GM10266 (cell line): ENCODE measurements around the gene SNX20.

ENCODE experiments used
- DNase-seq: peaks from one replicate; pipeline ENCODE4 v3.0.0; 2012; ENCODE audit errors: extremely low spot score
- TF ChIP-seq, protein P1 (sequence below): IDR thresholded peaks from 2 replicates; pipeline ENCODE4 v1.5.1; 2012; ENCODE audit warnings: mild to moderate bottlenecking, low read depth; ENCODE audit not compliant: control insufficient read depth, insufficient read depth; ENCODE audit errors: missing control alignments

SNX20 gene

DNA sequence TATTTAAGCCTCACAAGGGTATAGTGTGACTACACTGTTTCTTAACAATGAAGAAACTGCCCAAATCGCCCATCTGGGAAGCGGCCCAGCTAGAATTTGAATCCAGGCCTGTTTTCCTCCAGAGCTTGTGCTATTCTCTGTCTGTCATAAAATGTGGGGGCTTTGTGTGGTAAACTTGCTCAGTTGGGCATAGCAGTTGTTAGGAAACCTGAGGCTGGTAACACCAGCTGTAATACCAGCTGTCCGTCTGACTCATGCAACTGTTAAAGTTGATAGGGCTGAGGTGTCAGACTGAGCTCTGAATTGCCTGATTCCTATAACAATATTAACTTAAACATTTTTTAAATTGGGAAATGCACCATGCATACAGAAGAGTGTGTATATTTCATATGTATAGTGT, 21.6 kb upstream of the SNX20 start:
- no peak for DNase-seq
- TF ChIP-seq, protein P1, sequence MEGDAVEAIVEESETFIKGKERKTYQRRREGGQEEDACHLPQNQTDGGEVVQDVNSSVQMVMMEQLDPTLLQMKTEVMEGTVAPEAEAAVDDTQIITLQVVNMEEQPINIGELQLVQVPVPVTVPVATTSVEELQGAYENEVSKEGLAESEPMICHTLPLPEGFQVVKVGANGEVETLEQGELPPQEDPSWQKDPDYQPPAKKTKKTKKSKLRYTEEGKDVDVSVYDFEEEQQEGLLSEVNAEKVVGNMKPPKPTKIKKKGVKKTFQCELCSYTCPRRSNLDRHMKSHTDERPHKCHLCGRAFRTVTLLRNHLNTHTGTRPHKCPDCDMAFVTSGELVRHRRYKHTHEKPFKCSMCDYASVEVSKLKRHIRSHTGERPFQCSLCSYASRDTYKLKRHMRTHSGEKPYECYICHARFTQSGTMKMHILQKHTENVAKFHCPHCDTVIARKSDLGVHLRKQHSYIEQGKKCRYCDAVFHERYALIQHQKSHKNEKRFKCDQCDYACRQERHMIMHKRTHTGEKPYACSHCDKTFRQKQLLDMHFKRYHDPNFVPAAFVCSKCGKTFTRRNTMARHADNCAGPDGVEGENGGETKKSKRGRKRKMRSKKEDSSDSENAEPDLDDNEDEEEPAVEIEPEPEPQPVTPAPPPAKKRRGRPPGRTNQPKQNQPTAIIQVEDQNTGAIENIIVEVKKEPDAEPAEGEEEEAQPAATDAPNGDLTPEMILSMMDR: no peak

DNA sequence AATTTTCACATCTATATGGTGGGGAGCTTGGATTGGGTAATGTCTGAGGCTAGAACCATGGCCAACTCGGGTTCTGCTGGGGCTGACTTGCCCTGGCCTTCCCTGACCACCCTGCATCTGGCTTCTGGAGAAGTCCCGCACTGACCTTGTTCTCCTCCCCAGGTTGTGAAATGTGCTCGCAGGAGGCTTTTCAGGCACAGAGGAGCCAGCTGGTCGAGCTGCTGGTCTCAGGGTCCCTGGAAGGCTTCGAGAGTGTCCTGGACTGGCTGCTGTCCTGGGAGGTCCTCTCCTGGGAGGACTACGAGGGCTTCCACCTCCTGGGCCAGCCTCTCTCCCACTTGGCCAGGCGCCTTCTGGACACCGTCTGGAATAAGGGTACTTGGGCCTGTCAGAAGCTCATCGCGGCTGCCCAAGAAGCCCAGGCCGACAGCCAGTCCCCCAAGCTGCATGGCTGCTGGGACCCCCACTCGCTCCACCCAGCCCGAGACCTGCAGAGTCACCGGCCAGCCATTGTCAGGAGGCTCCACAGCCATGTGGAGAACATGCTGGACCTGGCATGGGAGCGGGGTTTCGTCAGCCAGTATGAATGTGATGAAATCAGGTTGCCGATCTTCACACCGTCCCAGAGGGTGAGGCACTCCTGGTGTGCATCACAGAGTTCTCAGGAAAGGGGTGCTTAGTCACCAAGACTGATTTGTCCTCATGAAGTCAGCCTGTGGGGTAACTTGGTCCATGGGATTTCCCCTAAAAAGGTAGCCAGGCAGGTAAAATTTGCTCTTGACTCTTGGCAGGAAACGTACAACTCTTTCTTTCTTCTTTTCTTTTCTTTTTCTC, 18.4 kb upstream of the SNX20 start:
- TF ChIP-seq, protein P1: no peak
- no peak for DNase-seq

DNA sequence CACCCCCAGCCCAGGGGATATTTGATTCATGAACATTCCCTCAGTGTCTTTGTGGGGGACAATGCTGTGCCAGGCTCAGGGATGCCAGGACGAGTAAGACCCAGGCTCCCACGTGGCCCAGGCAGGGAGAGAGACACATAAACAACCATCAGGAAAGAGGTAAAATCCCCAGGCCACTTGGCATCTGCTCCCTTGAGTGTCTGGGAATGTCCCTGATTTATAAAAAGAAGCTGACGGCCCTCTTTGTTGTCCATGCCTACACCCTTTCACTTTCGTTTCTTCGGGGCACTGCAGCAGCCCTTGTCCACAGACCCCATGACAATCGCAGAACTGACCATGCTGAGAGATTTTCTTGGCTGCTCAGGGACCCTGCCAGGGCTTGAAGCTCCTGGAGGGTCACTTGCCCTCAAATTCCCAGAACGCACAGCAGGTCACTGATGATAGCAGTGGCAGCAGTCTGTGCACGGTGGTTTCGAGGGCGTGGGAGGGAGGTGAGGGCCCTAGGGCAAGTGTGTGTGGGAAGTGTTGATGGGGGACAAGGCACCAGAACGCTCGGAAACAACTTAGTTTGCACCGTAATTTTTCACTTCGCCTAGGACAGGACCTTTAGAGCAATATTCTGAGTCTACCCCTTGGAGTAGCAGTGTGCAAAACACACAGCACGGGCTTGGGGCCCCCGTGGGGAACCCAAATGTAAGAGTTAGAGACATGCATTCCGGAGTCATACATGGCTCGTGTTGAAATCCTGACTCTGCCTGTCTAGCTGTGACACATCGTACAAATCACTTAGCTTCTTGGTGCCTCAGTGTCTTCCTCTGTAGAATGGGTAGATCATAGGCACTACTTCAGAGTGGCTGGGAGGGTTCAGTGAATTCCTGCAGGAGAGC, 17.0 kb upstream of the SNX20 start:
- TF ChIP-seq, protein P1: no peak
- peak; percentile 80 for DNase-seq

DNA sequence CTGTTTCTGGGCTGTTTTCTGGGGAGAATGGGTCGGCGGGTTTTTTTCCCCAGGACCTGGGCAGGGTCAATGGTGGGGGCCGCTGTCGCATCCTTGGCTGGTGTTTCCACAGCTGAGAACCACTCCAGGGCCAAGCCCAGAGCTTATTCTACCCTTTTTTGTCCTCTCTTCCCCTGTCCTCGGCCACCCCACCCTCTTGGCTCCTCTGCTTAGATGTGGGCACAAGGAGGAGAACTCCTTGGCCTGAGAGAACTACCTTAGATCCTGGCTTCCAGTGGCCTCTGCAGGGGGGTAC, 16.3 kb upstream of the SNX20 start:
- TF ChIP-seq, protein P1: no peak
- no peak for DNase-seq

DNA sequence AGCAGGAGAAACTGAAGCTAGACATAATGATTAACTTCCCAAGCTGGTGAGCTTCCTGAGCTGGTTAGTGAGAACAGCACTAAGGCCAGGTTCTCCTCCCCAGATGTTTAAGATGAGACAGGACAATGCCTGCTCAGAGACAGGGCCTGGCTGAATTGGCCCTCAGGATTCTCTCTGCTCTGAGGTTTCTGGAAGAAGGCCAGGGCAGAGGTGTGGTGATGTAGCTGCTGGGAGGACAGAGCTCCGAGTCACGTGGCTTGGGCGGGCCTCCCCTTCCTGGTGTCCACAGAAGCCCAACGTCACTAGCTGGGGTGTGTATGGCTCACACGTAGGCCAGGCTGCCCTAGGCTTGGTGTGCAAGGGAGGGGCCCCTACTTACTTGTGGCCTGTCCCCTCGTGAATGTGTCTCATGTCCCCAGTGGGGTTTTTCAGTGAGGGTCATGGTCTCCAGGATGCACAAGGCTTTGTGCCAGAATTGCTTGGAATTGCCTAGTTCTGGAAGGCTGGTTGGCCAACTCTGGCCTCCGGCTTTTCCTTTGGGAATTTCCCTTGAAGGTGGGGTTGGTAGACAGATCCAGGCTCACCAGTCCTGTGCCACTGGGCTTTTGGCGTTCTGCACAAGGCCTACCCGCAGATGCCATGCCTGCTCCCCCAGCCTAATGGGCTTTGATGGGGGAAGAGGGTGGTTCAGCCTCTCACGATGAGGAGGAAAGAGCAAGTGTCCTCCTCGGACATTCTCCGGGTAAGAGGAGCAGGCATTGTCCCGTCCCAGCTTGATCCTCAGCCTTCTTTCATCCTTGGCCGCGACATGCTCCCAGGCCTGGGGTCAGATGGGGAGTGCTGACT, 15.7 kb upstream of the SNX20 start:
- peak; percentile 92 for DNase-seq
- TF ChIP-seq, protein P1: no peak

DNA sequence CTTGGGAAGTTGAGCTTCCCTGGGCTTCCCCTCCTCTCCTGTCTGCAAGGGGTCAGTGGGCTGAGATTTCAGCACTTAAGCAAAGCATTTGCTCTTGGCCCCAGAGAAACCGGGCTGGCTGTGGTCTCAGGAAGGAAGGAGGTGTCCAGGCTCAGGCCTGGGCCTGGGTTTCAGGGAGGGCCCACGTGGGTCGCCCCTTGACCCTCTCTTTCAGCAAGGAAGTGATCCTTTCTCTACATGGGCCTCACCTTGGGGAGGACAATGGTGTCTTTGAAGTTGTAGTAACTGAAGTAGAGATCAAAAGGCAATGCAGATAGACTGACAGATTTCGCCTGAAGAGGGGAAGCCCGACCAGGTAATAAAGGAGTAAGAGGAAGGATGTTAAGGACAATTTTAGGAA, 15.0 kb upstream of the SNX20 start:
- TF ChIP-seq, protein P1: no peak
- DNase-seq: peak; percentile 56
